A673 (cell line): ENCODE data around the gene BLACAT1.

Experiments used
- CTCF ChIP-seq: fragments of 300-800, 200-600 bp; sonication (generic); conservative IDR thresholded peaks from 2 replicates; pipeline ENCODE4 v1.5.1; 2017; ENCODE audit warnings: low read depth, mild to moderate bottlenecking, antibody characterized with exemption, low read length, moderate library complexity, mixed read lengths
- EZH2 ChIP-seq: fragments of 200-600 bp; sonication (generic); IDR thresholded peaks from 2 replicates; pipeline ENCODE4 v1.6.1; 2017; ENCODE audit warnings: borderline replicate concordance, low read depth, mild to moderate bottlenecking, mixed read lengths, antibody characterized with exemption, low read length; ENCODE audit not compliant: poor library complexity, severe bottlenecking

- TF ChIP-seq CTCF (no peak), EZH2 (no peak)
These were observed 926 bp downstream of the BLACAT1 start for GRCh38 chr1:205454903-205455335.
